Measurements from ENCODE around the gene INTS1.

DNA sequence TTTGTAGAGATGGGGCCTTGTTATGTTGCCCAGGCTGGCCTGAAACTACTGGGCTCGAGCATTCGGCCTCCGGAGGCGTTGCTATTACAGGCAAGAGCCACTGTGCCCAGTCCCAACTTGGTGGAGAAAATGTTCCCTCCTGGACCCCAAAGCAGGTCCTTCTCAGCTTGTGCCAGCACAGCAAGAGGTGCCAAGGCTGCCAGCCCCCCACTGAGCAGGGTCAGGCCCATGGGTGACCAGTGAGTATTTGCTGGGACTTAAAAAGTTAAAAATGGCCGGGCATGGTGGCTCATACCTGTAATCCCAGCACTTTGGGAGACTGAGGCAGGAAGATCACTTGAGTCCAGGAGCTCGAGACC, 30.9 kb upstream of the INTS1 start:
- TF ChIP-seq, protein P1, sequence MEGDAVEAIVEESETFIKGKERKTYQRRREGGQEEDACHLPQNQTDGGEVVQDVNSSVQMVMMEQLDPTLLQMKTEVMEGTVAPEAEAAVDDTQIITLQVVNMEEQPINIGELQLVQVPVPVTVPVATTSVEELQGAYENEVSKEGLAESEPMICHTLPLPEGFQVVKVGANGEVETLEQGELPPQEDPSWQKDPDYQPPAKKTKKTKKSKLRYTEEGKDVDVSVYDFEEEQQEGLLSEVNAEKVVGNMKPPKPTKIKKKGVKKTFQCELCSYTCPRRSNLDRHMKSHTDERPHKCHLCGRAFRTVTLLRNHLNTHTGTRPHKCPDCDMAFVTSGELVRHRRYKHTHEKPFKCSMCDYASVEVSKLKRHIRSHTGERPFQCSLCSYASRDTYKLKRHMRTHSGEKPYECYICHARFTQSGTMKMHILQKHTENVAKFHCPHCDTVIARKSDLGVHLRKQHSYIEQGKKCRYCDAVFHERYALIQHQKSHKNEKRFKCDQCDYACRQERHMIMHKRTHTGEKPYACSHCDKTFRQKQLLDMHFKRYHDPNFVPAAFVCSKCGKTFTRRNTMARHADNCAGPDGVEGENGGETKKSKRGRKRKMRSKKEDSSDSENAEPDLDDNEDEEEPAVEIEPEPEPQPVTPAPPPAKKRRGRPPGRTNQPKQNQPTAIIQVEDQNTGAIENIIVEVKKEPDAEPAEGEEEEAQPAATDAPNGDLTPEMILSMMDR (IDR thresholded peaks at IDR 0.05; ENCODE audit: low read length), result no peak
- no peak for TF ChIP-seq EZH2 (IDR thresholded peaks at IDR 0.05; ENCODE audit: borderline replicate concordance, low read length)

Data from OCI-LY1 (cell line).